ENCODE measurements around the gene RBM19.

The RBM19 gene

GRCh38 chr12:113818833-113819232, 147.3 kb downstream of the RBM19 start:
- H3F3A ChIP-seq (ENCODE audit: insufficient read depth, low read length): no peaks in the 10 kb centered on the region
- H2AFZ ChIP-seq (ENCODE audit: low read length): no peak overlapping the region
- H3K27ac ChIP-seq (ENCODE audit: low read length): no peak overlapping the region
- TF ChIP-seq EZH2phosphoT487 (IDR thresholded peaks at IDR 0.05; ENCODE audit: low read length) (no peak), CTCF (IDR thresholded peaks at IDR 0.05; ENCODE audit: low read length) (no peak), EZH2 (optimal IDR thresholded peaks at IDR 0.05; ENCODE audit: low read depth, low read length) (no peak)
- H3K4me3 ChIP-seq (ENCODE audit: low read length): no peak overlapping the region
- no peak overlapping the region for H3K9ac ChIP-seq (ENCODE audit: low read length)
- no peak for DNase-seq
- no peaks in the 10 kb centered on the region for H3K27me3 ChIP-seq (replicated peaks; ENCODE audit: insufficient read depth, low read length)
- H3K4me1 ChIP-seq (ENCODE audit: low read length): no peaks in the 10 kb centered on the region
- no peaks in the 10 kb centered on the region for H3K79me2 ChIP-seq (ENCODE audit: low read length)
- H3K9me3 ChIP-seq (replicated peaks; ENCODE audit: insufficient read depth, low read length): no peaks in the 10 kb centered on the region
- no peak overlapping the region for H3K4me2 ChIP-seq (ENCODE audit: low read depth, low read length)
- no peaks in the 10 kb centered on the region for H3K9me2 ChIP-seq (replicated peaks; ENCODE audit: insufficient read depth, low read length)
- H3K36me3 ChIP-seq (replicated peaks; ENCODE audit: insufficient read depth, low read length): no peaks in the 10 kb centered on the region
- H4K20me1 ChIP-seq (ENCODE audit: insufficient read depth, low read length): no peaks in the 10 kb centered on the region

GRCh38 chr12:113818283-113818682, 147.8 kb downstream of the RBM19 start:
- H3K27me3 ChIP-seq (replicated peaks; ENCODE audit: insufficient read depth, low read length): no peaks in the 10 kb centered on the region
- no peak for TF ChIP-seq CTCF (IDR thresholded peaks at IDR 0.05; ENCODE audit: low read length)
- no peak for TF ChIP-seq EZH2 (optimal IDR thresholded peaks at IDR 0.05; ENCODE audit: low read depth, low read length)
- no peak for TF ChIP-seq EZH2phosphoT487 (IDR thresholded peaks at IDR 0.05; ENCODE audit: low read length)

GRCh38 chr12:113816866-113817265, 149.3 kb downstream of the RBM19 start:
- H3K9me2 ChIP-seq (replicated peaks; ENCODE audit: insufficient read depth, low read length): no peaks in the 10 kb centered on the region
- TF ChIP-seq CTCF (IDR thresholded peaks at IDR 0.05; ENCODE audit: low read length): no peak
- no peak for TF ChIP-seq EZH2phosphoT487 (IDR thresholded peaks at IDR 0.05; ENCODE audit: low read length)
- TF ChIP-seq EZH2 (optimal IDR thresholded peaks at IDR 0.05; ENCODE audit: low read depth, low read length): no peak
- H3K79me2 ChIP-seq (ENCODE audit: low read length): no peaks in the 10 kb centered on the region
- DNase-seq: no peak
- no peaks in the 10 kb centered on the region for H4K20me1 ChIP-seq (ENCODE audit: insufficient read depth, low read length)
- H3K4me3 ChIP-seq (ENCODE audit: low read length): no peak overlapping the region
- no peak overlapping the region for H2AFZ ChIP-seq (ENCODE audit: low read length)
- H3F3A ChIP-seq (ENCODE audit: insufficient read depth, low read length): no peaks in the 10 kb centered on the region
- H3K9me3 ChIP-seq (replicated peaks; ENCODE audit: insufficient read depth, low read length): no peaks in the 10 kb centered on the region
- no peaks in the 10 kb centered on the region for H3K27me3 ChIP-seq (replicated peaks; ENCODE audit: insufficient read depth, low read length)
- H3K27ac ChIP-seq (ENCODE audit: low read length): no peak overlapping the region
- no peak overlapping the region for H3K9ac ChIP-seq (ENCODE audit: low read length)
- H3K4me1 ChIP-seq (ENCODE audit: low read length): no peaks in the 10 kb centered on the region
- no peaks in the 10 kb centered on the region for H3K36me3 ChIP-seq (replicated peaks; ENCODE audit: insufficient read depth, low read length)
- no peak overlapping the region for H3K4me2 ChIP-seq (ENCODE audit: low read depth, low read length)

More at GRCh38 chr12:113818283-113818682, 147.8 kb downstream of the RBM19 start:
- Histone ChIP-seq H3K4me3 (ENCODE audit: low read length) (no peak overlapping the region), H4K20me1 (ENCODE audit: insufficient read depth, low read length) (no peaks in the 10 kb centered on the region), H3F3A (ENCODE audit: insufficient read depth, low read length) (no peaks in the 10 kb centered on the region), H3K79me2 (ENCODE audit: low read length) (no peaks in the 10 kb centered on the region), H3K4me1 (ENCODE audit: low read length) (no peaks in the 10 kb centered on the region), H3K9ac (ENCODE audit: low read length) (no peak overlapping the region), H3K9me2 (replicated peaks; ENCODE audit: insufficient read depth, low read length) (no peaks in the 10 kb centered on the region), H3K4me2 (ENCODE audit: low read depth, low read length) (no peak overlapping the region), H3K9me3 (replicated peaks; ENCODE audit: insufficient read depth, low read length) (no peaks in the 10 kb centered on the region), H2AFZ (ENCODE audit: low read length) (no peak overlapping the region), H3K27ac (ENCODE audit: low read length) (no peak overlapping the region), H3K36me3 (replicated peaks; ENCODE audit: insufficient read depth, low read length) (no peaks in the 10 kb centered on the region)
- DNase-seq: no peak
